ENCODE data around the gene BAG5.
A peak's percentile ranks its signal among the peaks of the same experiment; 100 is the strongest.
"Not testable (repeated sequence)": the region's sequence is repeated elsewhere in the genome, so short reads cannot be mapped to it uniquely, and the experiment has no call there.

BAG5 gene
- total RNA-seq, result 101 reads per million in 2 donors

- DNase-seq, result peak; percentile 86
Observed at GRCh38 chr14:103562429-103563225, at the start of gene BAG5, which contains the start of gene COA8. TSS of gene BAG5 (minus strand) at chr14:103562657. CDS start at chr14:103561164, 1,493 bp downstream. TSS of gene COA8 (plus strand) at chr14:103562960. CDS start at chr14:103563002, 42 bp downstream.

GRCh38 chr14:103611215-103611614 lies 48.8 kb upstream of the BAG5 start:
- DNase-seq, result no peak

GRCh38 chr14:103609081-103609480 lies 46.6 kb upstream of the BAG5 start:
- not testable (repeated sequence) for DNase-seq

- DNase-seq, result no peak
Observed at GRCh38 chr14:103607822-103608221, 45.4 kb upstream of the BAG5 start.

GRCh38 chr14:103606963-103607668 lies 44.7 kb upstream of the BAG5 start:
- DNase-seq, result peak; percentile 39

GRCh38 chr14:103604620-103605019 lies 42.2 kb upstream of the BAG5 start:
- no peak for DNase-seq

GRCh38 chr14:103600503-103600902 lies 38.0 kb upstream of the BAG5 start:
- no peak for DNase-seq

GRCh38 chr14:103597623-103598377 lies 35.3 kb upstream of the BAG5 start:
- DNase-seq, result no peak

- no peak for DNase-seq
Observed at GRCh38 chr14:103594265-103594664, 31.8 kb upstream of the BAG5 start.

GRCh38 chr14:103593577-103593976 lies 31.1 kb upstream of the BAG5 start:
- no peak for DNase-seq

- DNase-seq, result no peak
Observed at GRCh38 chr14:103584326-103584915, 22.0 kb upstream of the BAG5 start.

- DNase-seq, result no peak
Observed at GRCh38 chr14:103581954-103582703, 19.7 kb upstream of the BAG5 start.

- DNase-seq, result no peak
Observed at GRCh38 chr14:103581206-103581605, 18.7 kb upstream of the BAG5 start.

GRCh38 chr14:103578401-103579075 lies 16.1 kb upstream of the BAG5 start:
- DNase-seq, result no peak

GRCh38 chr14:103576371-103577024 lies 14.0 kb upstream of the BAG5 start:
- no peak for DNase-seq

- DNase-seq, result no peak
Observed at GRCh38 chr14:103574707-103575285, 12.3 kb upstream of the BAG5 start.

GRCh38 chr14:103574104-103574503 lies 11.6 kb upstream of the BAG5 start:
- no peak for DNase-seq

GRCh38 chr14:103569408-103569807 lies 7.0 kb upstream of the BAG5 start:
- DNase-seq, result no peak

- DNase-seq, result no peak
Observed at GRCh38 chr14:103568952-103569351, 6.5 kb upstream of the BAG5 start.

- no peak for DNase-seq
Observed at GRCh38 chr14:103563844-103564505, 1.5 kb upstream of the BAG5 start.
